HS-5 (cell line): ENCODE data around the gene TMEM201.

Experiments used
- DNase-seq: peaks from one replicate; pipeline ENCODE4 v3.0.0-alpha.2; 2012; ENCODE audit warnings: low read depth

The TMEM201 gene

DNA sequence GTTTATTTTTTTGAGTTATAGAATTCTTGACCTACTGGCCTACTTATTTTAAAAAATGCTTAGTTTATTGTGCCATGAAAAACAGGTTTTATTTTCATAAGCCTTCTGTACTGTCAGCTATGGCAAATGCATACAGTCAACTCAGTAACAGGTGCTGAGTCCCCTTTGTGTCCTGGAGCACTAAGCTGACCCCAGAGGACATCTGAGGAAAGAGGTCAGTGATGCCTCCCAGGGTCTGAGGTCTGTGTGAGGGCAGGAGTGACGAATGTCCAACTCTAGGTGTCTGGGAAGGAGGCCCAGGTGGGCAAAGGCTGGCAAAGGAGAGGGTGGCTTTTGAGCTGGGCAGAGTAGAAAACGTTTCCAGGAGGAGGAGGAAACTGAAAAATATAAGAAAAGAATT is 7.8 kb upstream of the TMEM201 start:
- DNase-seq = no peak

DNA sequence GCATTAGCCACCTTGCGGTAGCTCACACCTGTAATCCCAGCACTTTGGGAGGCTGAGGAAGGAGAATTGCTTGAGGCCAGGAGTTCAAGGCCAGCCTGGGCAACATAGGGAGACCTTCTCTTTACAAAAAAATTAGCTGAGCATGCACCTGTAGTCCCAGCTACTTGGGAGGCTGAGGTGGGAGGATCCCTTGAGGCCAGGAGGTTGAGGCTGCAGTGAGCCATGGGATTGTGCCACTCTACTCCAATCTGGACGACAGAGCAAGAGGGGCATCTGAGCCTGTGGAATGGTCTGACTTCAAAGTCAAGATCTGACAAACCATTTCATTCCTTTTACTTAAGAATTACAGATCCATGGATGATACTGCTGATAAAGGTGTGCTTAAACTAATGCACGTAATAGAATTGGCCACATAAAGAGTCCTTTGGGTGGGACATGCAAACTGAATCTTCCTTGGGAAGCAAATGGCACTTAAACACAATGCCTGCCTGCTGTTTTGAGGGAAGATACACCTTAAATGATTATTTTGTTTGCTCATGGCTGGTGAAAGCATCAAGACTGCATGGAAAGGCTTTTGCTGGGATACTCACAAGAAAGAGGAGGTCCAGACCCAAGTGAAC is 2.5 kb upstream of the TMEM201 start:
- DNase-seq = no peak

DNA sequence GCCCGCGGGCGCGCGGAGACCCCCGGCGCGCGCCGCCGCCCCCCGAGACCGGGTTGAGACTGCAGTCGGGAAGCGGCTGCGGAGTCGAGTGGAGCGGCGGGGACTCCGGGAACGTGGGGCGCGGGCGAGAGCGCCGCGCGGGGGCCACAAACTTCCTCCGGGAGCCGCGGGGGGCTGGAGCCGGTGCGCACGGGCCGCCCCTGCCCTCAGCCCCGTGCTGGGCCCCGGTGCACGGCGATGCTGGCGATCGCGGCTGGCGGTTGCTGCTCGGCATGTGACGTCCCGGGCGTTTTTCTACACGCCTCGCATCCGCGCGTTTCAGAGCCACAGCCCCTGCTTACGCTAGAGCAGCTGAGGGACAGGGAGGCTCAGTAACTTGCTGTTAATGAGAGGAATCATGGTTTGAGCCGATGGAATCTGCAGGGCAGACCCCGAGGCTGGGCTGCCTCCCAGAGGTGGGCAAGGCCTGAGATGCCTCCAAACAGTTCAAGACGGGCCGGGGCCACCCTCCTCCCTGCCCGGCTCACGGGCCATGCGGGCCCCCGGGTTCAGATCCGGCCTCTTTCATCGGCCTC is 520 bp downstream of the TMEM201 start:
- no peak for DNase-seq

DNA sequence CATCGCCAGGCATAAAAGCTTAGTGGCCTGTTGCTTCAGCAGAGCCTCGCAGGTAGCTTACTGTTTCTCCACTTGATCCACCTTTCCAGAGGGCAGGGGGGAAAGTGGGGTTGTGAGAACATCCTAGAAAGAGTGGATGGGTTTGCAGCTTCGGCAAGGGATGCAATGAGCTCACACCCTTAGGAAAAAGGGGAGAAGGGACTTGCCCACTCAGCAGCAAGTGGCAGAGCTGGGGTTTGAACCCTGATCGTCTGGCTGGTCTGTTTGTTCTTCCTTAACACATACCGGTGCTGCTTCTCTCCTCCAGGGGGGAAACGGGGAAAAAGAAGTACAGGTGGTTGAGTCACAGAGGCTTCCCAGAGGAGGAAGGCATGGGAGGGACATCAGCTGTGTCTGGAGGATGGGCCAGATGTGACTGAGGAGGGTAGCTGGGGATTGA is 1.0 kb downstream of the TMEM201 start:
- no peak for DNase-seq

DNA sequence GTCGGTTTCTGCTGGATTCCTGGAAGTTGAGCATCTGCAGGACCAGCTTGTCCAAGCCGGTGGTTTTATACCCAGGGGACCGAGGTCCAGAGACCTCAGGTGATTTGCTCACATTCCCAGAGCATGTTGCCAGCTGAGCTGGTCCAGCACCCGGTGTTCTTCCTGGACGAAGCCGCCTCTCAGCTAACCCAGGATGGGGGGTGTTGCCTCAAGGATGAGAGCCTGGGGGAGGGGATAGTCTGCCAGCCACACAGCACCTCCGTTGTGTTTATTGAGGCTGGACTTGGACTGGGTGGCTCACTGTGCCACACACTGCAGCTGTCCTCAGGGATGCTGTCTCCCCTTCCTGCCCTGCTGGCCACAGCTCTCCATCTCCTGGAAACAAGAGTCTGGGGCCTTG is 1.5 kb downstream of the TMEM201 start:
- no peak for DNase-seq

DNA sequence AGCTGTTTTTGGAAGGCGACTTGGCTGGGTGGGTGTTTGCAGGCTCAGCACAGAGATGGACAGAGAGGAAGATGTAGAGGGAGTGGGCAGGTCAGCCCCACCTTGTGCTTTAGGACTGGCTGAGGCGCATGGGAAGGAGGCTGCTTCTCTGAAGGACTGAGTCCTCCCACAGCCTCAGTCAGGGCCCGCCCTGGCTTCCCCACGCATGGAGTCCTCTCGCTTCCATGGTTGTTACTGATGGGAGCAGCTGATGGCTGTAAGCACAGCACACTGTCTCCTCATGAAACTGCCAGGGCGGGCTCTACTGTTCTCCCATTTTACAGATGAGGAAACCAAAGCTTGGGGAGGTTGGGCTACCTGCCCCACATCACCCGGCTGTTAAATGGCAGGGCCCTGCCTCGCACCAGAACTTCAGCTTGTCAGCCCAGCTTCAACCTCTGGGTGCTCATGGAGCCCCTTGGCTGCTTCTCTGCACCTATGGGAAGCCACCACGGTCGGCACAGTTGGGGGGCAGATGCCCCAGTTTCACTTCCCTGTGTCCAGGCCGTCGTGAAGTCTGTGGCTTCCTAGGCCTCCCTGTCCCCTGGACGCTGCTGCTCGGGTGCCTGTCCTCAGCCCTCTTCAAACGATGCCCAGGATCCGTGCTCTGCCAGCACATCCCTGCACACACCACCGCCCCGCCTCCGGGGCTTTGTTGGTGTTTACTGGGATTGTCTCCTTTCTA is 2.4 kb downstream of the TMEM201 start:
- no peak for DNase-seq

DNA sequence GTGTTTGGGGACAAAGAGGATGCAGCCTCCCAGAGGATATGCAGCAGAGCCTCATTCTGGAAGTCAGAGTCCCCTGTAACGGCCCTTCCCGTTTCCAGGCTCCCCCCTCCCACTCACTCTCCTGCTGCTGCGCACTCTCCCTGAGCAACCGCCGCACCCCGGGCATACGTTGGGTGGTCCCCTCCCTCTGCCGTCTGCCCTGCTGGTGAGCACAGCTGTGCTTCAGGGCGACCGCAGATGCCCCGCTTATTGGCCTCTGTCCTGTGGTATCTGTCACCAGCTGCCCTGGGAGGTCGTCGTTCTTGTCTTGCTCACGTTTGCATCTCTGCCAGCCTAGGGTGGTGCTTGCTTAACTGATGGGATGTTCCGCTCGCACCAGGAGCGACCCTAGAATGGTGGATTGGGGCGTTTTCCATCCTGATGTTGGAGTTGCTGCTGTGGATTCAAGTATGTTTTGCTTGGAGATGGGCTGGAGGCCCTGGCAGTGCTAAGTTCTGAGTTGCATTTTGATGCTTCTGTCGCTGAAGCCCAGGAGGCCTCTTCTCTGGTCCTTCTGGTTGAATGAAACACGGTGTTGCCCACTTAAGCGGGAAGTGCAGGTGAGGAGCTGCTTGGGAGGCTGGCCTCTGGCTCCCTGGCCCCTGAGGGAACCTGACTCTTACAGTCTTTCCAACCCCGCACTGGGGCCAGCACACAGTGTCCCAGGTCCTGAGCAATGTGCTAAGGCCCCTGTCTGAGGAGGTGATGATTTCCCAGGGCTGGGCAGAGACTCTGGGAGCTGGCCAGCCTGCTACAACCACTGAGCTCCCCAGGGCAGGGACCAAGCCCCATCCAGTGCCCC is 3.2 kb downstream of the TMEM201 start:
- no peak for DNase-seq

DNA sequence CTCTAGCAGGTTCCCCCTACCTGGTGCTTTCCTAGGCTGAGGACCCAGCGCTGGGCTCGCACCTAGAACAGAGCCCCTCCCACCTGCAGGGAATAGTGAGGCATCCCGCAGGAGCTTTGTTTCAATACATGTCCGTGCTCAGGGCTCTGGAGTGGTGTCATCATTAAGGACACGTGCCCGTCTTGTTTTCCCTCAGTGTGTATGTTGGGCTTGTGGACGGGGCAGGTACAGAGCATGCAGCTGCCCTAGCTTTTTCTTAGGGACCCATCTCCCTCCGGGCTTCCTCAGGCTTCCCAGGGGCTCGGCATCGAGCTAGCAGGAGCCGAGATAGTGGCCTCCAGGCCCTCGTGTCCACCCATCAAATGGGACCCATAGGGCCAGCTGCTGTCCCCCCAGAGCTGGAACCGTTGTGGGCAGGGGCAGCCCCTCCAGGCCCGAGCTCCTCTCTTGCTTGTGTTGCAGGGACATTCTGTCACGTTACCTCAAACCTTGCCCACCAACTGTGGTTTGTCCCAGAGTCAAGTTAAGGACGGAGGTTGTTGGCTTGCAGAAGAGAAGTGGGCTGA is 3.9 kb downstream of the TMEM201 start:
- DNase-seq = no peak

DNA sequence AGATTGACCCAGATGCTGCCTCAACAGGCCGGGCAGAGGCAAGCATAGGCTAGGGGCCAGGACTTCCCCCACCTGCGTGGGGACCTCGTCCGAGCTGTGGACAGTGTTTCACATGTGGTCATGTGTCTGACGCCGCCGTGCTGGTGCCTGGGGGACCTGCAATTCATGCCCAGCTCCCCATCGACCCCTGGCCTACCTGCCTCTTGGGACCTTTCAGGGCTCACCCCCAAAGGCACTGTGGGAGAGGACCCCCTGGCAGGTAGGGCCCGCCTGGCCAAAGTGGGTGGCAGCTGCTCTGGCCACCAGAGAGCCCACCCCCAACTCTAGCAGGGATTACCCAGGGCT is 4.4 kb downstream of the TMEM201 start:
- DNase-seq = no peak

DNA sequence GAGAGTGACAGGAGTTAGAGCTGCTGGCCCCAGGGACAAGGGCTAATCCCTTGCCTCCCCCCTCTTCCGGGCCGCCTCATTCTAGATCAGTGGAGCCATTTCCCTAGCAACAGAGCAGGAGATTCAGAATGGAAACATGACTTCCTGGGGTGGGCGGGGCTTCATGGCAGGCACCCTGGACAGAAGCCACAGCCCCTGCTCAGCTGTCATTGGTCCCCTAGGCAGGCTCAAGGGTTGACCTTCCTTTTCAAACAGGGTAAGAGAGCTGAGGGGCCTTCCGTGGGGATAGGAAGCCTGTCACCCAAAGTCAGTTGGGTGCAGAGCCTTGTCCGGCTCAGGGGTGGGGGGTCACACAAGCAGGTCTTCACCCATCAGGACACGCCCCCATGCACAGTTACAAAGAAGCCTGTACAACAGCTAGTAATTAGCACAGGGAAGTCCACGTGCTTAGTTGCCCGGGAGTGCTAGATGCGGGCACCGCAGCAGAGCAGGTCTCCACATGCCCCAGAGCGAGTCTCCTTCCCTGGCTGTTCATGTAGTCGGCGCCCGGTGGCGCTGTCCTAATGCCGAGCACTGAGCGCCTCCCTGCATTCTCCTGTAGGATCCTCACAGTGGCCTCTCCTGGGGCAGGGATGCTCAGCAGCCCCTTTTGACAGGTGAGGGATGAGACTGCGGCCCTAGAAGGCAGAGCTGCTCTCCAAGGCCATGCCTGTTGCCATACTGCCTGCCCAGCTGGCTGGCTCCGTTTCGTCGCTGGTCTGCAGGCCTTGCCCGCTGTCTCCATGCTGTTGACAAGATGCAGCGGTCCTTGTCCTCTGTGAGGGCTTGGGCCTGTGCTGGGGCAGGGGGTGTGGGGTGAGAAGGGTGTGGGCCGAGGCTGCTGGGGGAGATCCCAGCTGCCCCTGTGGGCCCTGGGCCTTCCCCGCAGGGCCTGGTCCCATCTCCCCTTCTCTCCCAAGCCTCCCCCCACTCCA is 5.1 kb downstream of the TMEM201 start:
- no peak for DNase-seq

DNA sequence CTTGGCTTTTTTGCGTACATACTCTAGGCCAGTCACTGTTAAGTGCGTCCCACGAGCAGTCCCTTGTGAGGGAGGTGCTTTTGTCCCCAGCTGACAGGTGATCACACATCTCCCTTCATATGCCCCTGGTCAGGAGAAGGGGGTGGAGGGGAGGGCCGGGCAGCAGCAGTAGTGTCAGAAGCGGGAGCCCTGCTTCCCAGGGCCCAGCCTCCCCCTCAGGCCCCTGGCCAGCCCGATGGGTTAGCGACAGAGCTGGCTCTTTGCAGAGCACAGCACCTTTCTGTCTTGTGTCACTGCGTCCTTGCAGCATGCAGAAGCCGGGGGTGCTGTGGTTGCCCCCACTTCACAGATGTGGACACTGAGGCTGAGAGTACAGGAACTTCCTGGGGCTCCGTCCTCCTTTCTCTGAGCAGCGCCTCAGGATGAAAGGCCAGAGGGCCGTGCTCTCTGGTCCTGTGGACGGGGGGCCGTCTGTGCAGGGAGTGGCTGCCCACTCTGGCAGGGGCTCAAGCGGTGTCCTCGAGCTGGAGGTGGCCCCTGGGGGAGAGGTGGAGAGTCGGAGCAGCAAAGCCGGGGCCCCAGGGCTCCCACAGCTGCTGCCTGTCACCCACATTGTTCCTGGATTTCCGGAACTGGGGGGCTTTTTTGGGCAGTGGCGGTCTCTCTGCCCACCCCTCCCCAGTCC is 5.9 kb downstream of the TMEM201 start:
- no peak for DNase-seq

DNA sequence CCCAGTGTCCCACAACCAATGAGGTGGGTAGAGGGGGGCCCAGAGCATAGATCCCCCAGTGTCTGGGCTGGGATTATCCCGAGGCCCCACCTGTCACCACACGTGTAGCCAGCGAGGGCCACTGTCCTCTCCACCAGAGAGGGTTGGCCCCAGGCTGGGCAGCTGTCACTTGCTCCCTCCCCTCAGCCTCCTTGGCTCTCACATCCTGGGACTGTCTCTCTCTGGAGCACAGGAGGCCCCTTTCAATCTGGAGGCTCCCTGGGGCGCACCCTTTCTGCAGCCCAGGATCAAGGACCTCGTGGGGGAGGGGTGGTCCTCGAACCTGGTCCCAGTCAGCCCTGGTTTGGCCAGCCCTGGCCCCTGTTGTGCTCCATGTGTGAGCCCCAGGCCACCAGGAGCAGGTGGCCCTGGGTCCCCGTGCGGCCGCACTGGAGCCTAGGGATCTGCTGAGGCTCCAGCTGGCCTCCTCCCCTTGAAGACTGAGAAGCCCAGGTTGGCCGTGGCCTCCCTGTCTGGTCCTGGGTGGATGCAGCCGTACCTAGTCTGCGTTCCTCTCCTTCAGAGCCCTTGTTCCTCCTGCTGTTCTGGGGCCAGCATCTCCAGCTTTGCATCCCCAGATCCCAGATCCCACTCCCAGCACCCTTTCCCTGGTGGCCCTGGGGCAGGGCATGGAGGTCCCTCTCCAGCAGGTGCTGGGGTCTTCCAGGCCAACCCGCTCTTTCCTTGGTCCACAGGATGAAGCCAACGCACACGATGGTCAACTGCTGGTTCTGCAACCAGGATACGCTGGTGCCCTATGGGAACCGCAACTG is 6.7 kb downstream of the TMEM201 start:
- DNase-seq = no peak

DNA sequence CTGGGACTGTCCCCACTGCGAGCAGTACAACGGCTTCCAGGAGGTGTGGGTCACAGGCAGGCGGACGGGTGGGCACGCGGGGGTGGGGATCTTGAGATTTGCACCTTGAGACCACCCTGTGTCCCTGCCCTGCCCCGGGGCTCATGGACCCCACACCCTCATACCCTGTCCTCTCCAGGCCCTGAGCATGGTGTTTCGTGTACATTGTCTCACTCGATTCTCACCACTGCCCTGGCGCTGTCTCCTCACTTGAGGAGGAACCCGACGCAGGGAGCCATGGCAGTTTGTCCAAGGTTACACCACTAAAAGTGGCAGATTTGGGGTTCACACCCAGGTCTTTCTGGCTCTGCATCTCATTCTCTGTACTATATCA is 7.2 kb downstream of the TMEM201 start:
- DNase-seq = no peak

DNA sequence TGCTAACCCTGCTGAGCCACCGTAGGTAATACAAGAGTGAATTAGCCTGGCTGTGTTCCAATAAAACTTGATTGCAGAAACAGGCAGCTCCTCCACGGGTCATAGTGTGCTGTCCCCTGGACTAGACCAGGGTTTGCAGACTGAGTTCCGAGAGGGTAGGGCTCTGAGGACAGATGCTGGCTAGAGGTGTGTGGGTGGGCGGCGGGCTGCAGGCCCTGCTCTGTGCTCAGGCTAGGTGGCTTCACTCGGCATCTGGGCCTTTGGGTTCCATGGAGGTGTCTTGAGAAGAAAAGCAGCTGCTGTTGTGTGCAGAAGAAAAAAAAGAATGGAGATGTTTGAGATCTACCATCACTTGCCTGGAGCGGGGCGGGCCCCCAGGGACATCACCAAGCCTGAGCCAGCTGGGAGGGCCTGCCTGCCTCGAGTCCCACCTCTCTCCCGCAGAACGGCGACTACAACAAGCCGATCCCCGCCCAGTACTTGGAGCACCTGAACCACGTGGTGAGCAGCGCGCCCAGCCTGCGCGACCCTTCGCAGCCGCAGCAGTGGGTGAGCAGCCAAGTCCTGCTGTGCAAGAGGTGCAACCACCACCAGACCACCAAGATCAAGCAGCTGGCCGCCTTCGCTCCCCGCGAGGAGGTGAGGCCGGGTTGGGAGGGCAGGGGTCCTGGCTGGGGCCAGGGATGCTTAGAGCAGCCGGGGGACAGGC is 7.9 kb downstream of the TMEM201 start:
- no peak for DNase-seq

DNA sequence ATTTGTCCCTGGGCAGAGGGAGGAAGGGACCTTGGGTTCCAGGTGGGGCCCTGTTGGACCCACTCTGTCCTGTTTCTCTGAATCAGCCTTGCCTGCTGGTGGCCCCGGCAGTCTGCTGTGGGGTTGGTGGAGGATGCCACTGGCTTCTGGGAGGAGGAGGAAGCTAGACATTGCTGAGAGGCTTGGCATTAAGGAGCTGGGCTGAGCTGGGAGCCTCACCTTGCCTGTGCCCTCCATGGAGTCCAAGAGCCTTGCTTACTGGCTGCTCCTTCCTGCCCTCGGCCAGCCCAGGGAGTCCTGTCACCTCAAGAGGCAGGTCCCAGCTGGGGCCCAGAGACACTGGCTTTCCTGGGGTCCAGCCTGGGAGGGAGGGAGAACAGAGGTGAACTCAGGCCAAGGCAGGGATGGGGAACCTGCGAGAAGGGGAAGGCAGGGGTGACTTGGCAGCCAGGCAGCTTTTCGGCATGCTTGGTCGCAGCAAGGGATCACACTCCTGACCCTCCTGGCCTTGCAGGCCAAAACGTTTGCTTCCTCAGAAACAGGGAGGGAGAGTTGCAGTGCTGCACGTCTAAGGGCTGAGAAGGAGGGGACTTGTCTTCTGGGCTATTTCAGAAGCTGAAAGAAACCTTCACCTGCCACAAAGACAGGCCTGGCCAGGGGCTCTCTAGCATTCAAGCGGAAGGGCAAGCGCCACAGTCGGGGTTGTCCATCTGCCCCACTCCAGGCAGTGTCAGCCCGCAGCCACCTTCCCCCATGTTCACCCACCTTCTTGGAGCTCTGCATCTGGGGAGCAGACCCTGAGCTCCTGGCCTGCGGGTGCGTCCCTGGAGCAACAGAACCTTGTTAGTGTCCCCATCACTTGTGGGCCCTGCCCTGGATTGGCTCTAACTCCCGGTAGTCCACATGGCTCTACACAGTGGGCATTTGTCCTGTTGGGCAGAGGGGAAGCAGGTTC is 8.9 kb downstream of the TMEM201 start:
- DNase-seq = no peak

DNA sequence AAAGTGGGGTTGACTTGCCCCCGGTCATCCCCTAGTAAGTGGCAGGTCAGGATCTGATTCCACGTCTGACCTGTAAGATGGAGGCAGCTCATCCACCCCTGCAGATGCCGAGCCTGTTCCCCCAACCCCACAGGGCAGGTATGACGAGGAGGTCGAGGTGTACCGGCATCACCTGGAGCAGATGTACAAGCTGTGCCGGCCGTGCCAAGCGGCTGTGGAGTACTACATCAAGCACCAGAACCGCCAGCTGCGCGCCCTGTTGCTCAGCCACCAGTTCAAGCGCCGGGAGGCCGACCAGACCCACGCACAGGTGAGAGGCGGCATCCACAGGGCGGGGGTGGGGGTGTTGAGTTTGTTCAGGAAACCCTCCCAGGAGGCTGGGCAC is 9.6 kb downstream of the TMEM201 start:
- no peak for DNase-seq

DNA sequence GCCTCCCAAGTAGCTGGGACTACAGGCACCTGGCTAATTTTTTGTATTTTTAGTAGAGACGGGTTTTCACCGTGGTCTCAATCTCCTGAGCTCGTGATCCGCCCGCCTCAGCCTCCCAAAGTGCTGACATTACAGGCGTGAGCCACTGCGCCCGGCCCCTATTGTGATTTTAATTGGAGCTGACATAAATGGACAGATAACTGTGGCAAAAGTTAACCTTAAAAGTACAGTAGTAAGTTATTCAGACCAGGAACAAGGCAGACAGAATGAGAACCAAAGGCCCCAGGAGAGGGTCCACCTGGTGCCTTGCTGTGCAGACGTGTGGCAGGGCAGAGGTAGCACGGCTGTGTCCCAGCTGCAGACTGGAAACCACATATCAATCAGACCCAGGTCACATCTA is 11.0 kb downstream of the TMEM201 start:
- no peak for DNase-seq
